ENCODE results near the gene CABP7.

- no peak for TF ChIP-seq CTCF (IDR thresholded peaks at IDR 0.05; ENCODE audit: borderline replicate concordance, extremely low read depth, low read length, poor library complexity, severe bottlenecking)
- no peak for TF ChIP-seq EZH2 (IDR thresholded peaks at IDR 0.05; ENCODE audit: borderline replicate concordance, low read depth, low read length, severe bottlenecking)
Measured at GRCh38 chr22:29691636-29692326, 28.0 kb upstream of the CABP7 start.
